ENCODE data around the gene DNAJC28. TPM values are rescaled to one million over a fixed set of nuclear protein-coding genes. Genes with fewer than 3 reads are reported as not detected.

DNAJC28 gene
- total and polyA plus RNA-seq, 2 experiments from 2014 or later, result 5.0 to 6.6 TPM

- Histone ChIP-seq H3K27me3 (ENCODE audit: insufficient read depth) (no peaks in the 10 kb centered on the region), H3K4me3 (no peak overlapping the region), H3K9me2 (ENCODE audit: insufficient read depth) (no peaks in the 10 kb centered on the region), H4K20me1 (replicated peaks; ENCODE audit: insufficient read depth) (peaks cover 12% of the 10 kb centered on the region), H3K36me3 (ENCODE audit: insufficient read depth) (peaks cover 91% of the 10 kb centered on the region), H3K4me1 (ENCODE audit: insufficient read depth) (no peaks in the 10 kb centered on the region), H3K4me2 (no peak overlapping the region), H2AFZ (no peak overlapping the region), H3K27ac (ENCODE audit: low read depth) (no peak overlapping the region), H3K79me2 (replicated peaks; ENCODE audit: insufficient read depth) (peaks cover 12% of the 10 kb centered on the region), H3F3A (replicated peaks; ENCODE audit: low read depth) (peaks cover 18% of the 10 kb centered on the region; the same call in 1 of the 2 replicates)
- TF ChIP-seq NANOG (IDR thresholded peaks at IDR 0.05; ENCODE audit: borderline replicate concordance), result no peak
- no peak for TF ChIP-seq POLR2AphosphoS5 (IDR thresholded peaks at IDR 0.05; ENCODE audit: low read depth)
- no peak for TF ChIP-seq CREB1 (CRISPR knock-in tag; IDR thresholded peaks at IDR 0.05; ENCODE audit: low read depth)
- TF ChIP-seq ZNF114 (CRISPR knock-in tag; IDR thresholded peaks at IDR 0.05), result no peak
- no peak for TF ChIP-seq CTCF (conservative IDR thresholded peaks at IDR 0.05; ENCODE audit: low read depth in 2 of 2)
- no peak for TF ChIP-seq ETS1 (IDR thresholded peaks at IDR 0.05)
- TF ChIP-seq STAT1 (IDR thresholded peaks at IDR 0.05; ENCODE audit: unreplicated experiment), result no peak
- TF ChIP-seq EZH2 (IDR thresholded peaks at IDR 0.05; ENCODE audit: low read depth, unreplicated experiment), result no peak
- no peak for TF ChIP-seq ZNF331 (CRISPR knock-in tag; IDR thresholded peaks at IDR 0.05; ENCODE audit: low read depth)
- Mint-ChIP-seq H3K4me3 (no peak overlapping the region), H3K9me3 (no peaks in the 10 kb centered on the region), H3K27me3 (ENCODE audit: insufficient read depth, low read depth, poor library complexity) (no peaks in the 10 kb centered on the region), H3K36me3 (ENCODE audit: low read depth) (peaks cover 98% of the 10 kb centered on the region), H3K4me1 (no peaks in the 10 kb centered on the region), H3K27ac (no peak overlapping the region)
- ATAC-seq (no peak), DNase-seq (ENCODE audit: low spot score) (no peak)
Observed at GRCh38 chr21:33531007-33531406, 39.5 kb upstream of the DNAJC28 start.

DNA sequence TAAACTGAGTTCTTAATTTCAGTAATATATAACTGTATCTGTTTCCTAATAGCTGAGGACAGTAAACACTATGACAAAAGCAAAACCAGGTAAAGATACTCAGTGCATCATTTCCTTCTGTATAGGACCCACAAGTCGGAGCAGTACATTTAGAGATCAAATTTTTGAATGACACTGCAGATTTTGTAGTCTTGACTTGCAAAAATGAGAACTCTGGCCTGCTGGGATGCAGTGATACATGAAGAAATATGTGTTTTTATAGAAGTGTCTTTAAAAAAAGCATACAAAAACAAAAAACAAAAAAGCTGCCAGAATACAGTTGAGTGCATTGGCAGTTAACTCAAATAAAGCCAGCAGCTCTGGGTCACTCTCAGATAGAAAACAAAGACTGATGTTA is 31.4 kb upstream of the DNAJC28 start:
- peak overlapping the region; percentile 72 for H3K27ac Mint-ChIP-seq
- no peak for ATAC-seq
- H3K27me3 Mint-ChIP-seq (ENCODE audit: insufficient read depth, low read depth, poor library complexity), result peaks cover 2% of the 10 kb centered on the region
- no peaks in the 10 kb centered on the region for H3K4me1 ChIP-seq (ENCODE audit: insufficient read depth)
- H3F3A ChIP-seq (replicated peaks; ENCODE audit: low read depth), result peaks cover 10% of the 10 kb centered on the region
- no peak overlapping the region for H3K4me2 ChIP-seq
- H3K27me3 ChIP-seq (ENCODE audit: insufficient read depth), result no peaks in the 10 kb centered on the region
- no peak overlapping the region for H2AFZ ChIP-seq
- H3K36me3 ChIP-seq (ENCODE audit: insufficient read depth), result peaks cover 56% of the 10 kb centered on the region
- no peak for DNase-seq (ENCODE audit: low spot score)
- H3K4me3 ChIP-seq, result no peak overlapping the region
- H3K9me3 Mint-ChIP-seq, result no peaks in the 10 kb centered on the region
- peaks cover 3% of the 10 kb centered on the region; the same call in 1 of the 3 replicates for H3K4me1 Mint-ChIP-seq
- H3K79me2 ChIP-seq (replicated peaks; ENCODE audit: insufficient read depth), result no peaks in the 10 kb centered on the region
- peaks cover 78% of the 10 kb centered on the region for H3K36me3 Mint-ChIP-seq (ENCODE audit: low read depth)
- no peaks in the 10 kb centered on the region for H3K9me2 ChIP-seq (ENCODE audit: insufficient read depth)
- H3K4me3 Mint-ChIP-seq, result no peak overlapping the region
- no peaks in the 10 kb centered on the region for H4K20me1 ChIP-seq (replicated peaks; ENCODE audit: insufficient read depth)
- peak overlapping the region; percentile 8; the same call in 1 of the 2 replicates for H3K27ac ChIP-seq (ENCODE audit: low read depth)
- TF ChIP-seq EZH2phosphoT487 (IDR thresholded peaks at IDR 0.05; ENCODE audit: unreplicated experiment) (no peak), STAT1 (IDR thresholded peaks at IDR 0.05; ENCODE audit: unreplicated experiment) (no peak), POLR2AphosphoS5 (IDR thresholded peaks at IDR 0.05; ENCODE audit: low read depth) (no peak), CREB1 (CRISPR knock-in tag; IDR thresholded peaks at IDR 0.05; ENCODE audit: low read depth) (no peak), ZNF462 (CRISPR knock-in tag; IDR thresholded peaks at IDR 0.05) (no peak), NANOG (IDR thresholded peaks at IDR 0.05; ENCODE audit: borderline replicate concordance) (no peak), ZNF331 (CRISPR knock-in tag; IDR thresholded peaks at IDR 0.05; ENCODE audit: low read depth) (no peak), JUNB (IDR thresholded peaks at IDR 0.05; ENCODE audit: unreplicated experiment) (no peak), ETS1 (IDR thresholded peaks at IDR 0.05) (no peak)
